Thoracic aorta (tissue), 2 donors: ENCODE data around the gene NUP210. TPM values are rescaled to one million over a fixed set of nuclear protein-coding genes. Genes with fewer than 3 reads are reported as not detected.

Source experiments
- ATAC-seq: fragments of 150-250 bp; one replicate; pipeline ENCODE4 v1.8.0; 2017; ENCODE audit warnings: low read depth; ENCODE audit not compliant: insufficient number of reproducible peaks, low FRiP score
- DNase-seq: peaks from one replicate; pipeline ENCODE4 v3.0.0-alpha.2; 2020; ENCODE audit warnings: low spot score
- H3K27ac ChIP-seq, 2 donors: fragments of 200-600 bp; sonication (generic); 1 replicate in 1 of 2; 2 replicates in 1 of 2; pipeline ENCODE4 v1.5.1; 2016; ENCODE audit warnings: mild to moderate bottlenecking in 2 of 2, moderate library complexity in 2 of 2
- H3K27me3 ChIP-seq: fragments of 200-600 bp; sonication (generic); replicated peaks from 2 replicates; pipeline ENCODE4 v1.6.0; 2016; ENCODE audit warnings: mild to moderate bottlenecking; ENCODE audit not compliant: insufficient read depth
- H3K36me3 ChIP-seq: fragments of 200-600 bp; sonication (generic); one replicate; pipeline ENCODE4 v1.5.1; 2016
- H3K4me1 ChIP-seq, 2 donors: fragments of 200-600 bp; sonication (generic); 1 replicate in 1 of 2; 2 replicates in 1 of 2; pipeline versions ENCODE4 v1.5.1 to v1.6.0; 2016; ENCODE audit warnings: low read depth in 2 of 2, mild to moderate bottlenecking in 1 of 2; ENCODE audit not compliant: control insufficient read depth in 1 of 2
- H3K4me3 ChIP-seq: fragments of 200-600 bp; sonication (generic); 2 replicates; pipeline ENCODE4 v1.5.1; 2016; ENCODE audit warnings: mild to moderate bottlenecking
- H3K9me3 ChIP-seq: fragments of 200-600 bp; sonication (generic); 2 replicates; pipeline ENCODE4 v1.5.1; 2016
- total RNA-seq, 2 donors: library from RNA; depleted of rRNA; stranded (reverse); fragments of >200 nt; gene quantifications; one replicate each; pipeline versions ENCODE4 v1.1.0 to v1.2.3, GENCODE V29; 2016
- TF ChIP-seq, protein P1 (sequence below): fragments of 200-600 bp; sonication (generic); IDR thresholded peaks from one replicate; pipeline ENCODE4 v1.5.1; 2019; ENCODE audit warnings: antibody characterized with exemption

The NUP210 gene
- total RNA-seq, 2 donors from 2014 or later, result 3.7 to 4.3 TPM

DNA sequence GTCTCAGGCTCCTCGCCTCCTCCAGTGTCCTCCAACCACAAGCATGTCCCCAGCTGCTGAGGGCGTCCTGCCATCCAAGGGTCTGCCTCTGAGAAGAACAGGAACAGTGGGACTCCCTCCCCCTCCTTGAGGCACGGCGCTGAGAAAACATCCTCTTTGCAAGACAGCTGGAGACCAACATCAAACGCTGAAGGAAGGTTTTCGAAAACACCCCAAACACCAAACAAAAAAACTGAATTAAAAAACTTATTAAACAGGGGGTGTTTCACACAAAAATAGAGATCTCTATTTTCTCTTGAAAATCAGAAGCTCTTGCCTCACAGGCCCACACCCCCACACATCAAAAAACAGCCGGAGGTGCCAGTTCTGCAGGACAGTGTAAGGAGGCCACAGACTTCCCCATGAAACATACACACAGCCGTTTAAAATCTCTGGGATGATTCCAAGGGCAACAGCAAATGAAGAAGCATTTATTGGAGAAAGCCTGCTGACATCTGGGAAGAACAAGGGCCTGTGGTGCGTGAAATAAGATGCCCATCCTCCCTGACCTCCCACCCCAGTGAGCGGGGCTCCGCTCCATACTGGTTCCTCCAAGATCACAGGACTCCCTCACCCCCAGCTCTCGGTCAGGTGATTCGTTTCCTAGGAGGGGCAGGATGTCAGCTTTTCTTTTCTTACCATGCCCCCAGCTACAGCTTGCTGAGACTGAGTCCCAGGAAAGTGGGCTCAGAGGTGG, 71.3 kb downstream of the NUP210 start:
- Histone ChIP-seq H3K4me3 (no peak overlapping the region), H3K9me3 (no peaks in the 10 kb centered on the region), H3K36me3 (no peaks in the 10 kb centered on the region), H3K27ac (no peak overlapping the region), H3K4me1 (no peaks in the 10 kb centered on the region), H3K27me3 (no peaks in the 10 kb centered on the region)
- ATAC-seq (no peak), DNase-seq (no peak)
- TF ChIP-seq, protein P1, sequence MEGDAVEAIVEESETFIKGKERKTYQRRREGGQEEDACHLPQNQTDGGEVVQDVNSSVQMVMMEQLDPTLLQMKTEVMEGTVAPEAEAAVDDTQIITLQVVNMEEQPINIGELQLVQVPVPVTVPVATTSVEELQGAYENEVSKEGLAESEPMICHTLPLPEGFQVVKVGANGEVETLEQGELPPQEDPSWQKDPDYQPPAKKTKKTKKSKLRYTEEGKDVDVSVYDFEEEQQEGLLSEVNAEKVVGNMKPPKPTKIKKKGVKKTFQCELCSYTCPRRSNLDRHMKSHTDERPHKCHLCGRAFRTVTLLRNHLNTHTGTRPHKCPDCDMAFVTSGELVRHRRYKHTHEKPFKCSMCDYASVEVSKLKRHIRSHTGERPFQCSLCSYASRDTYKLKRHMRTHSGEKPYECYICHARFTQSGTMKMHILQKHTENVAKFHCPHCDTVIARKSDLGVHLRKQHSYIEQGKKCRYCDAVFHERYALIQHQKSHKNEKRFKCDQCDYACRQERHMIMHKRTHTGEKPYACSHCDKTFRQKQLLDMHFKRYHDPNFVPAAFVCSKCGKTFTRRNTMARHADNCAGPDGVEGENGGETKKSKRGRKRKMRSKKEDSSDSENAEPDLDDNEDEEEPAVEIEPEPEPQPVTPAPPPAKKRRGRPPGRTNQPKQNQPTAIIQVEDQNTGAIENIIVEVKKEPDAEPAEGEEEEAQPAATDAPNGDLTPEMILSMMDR, result no peak

DNA sequence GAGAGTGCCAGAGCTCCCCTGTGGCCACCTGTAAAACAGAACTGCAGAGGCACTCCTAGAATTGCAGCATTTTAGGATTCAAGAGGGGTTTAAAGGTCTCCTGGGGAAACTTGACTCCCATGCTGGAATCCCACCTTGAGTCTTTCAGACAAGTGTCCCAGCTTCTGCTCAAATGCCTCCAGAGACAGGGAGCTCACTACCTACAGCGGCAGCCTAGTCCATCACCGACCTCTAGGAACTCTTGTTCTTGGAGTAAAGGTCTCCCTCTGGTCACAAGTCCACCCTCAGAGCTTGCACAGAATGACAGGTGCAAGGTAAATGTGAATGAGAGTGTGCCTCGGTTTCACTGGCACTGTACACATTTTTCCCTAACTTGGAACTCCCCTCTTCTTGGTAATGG, 72.0 kb downstream of the NUP210 start:
- no peaks in the 10 kb centered on the region for H3K4me1 ChIP-seq
- H3K4me3 ChIP-seq, result no peak overlapping the region
- ATAC-seq (no peak), DNase-seq (no peak)
- H3K27ac ChIP-seq, result no peak overlapping the region
- H3K9me3 ChIP-seq, result no peaks in the 10 kb centered on the region
- H3K36me3 ChIP-seq, result no peaks in the 10 kb centered on the region
- no peaks in the 10 kb centered on the region for H3K27me3 ChIP-seq
- TF ChIP-seq, protein P1, result no peak

DNA sequence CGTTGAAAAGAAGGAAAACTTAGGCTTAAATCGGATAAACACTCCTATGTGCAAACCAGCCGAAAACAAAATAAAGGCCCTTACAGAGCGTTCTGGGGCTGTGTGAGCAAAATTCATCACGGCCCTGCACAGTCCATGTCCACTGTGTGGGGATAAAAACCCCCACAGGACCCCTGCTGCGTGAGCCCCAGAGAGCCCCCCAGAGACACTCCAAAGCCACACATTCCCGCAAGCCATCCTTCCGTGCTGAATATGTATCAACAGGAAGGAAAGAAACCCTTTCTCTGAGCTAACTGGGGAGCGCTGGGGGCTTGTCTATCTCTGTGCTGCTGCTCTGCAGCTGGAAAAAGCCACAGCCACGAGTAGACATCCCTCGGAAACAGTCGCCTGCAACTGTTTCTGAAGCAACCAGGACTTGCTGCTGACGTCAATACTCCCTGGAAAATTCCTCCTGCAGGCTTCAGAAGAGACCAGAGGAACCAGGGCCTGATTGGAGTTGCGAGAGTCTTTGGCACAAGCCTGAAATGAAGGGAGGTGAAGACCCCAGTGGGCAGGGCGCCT, 72.7 kb downstream of the NUP210 start:
- Histone ChIP-seq H3K27me3 (no peaks in the 10 kb centered on the region), H3K36me3 (no peaks in the 10 kb centered on the region), H3K4me1 (no peaks in the 10 kb centered on the region), H3K4me3 (no peak overlapping the region), H3K27ac (no peak overlapping the region), H3K9me3 (no peaks in the 10 kb centered on the region)
- DNase-seq (no peak), ATAC-seq (no peak)
- TF ChIP-seq, protein P1, result no peak

DNA sequence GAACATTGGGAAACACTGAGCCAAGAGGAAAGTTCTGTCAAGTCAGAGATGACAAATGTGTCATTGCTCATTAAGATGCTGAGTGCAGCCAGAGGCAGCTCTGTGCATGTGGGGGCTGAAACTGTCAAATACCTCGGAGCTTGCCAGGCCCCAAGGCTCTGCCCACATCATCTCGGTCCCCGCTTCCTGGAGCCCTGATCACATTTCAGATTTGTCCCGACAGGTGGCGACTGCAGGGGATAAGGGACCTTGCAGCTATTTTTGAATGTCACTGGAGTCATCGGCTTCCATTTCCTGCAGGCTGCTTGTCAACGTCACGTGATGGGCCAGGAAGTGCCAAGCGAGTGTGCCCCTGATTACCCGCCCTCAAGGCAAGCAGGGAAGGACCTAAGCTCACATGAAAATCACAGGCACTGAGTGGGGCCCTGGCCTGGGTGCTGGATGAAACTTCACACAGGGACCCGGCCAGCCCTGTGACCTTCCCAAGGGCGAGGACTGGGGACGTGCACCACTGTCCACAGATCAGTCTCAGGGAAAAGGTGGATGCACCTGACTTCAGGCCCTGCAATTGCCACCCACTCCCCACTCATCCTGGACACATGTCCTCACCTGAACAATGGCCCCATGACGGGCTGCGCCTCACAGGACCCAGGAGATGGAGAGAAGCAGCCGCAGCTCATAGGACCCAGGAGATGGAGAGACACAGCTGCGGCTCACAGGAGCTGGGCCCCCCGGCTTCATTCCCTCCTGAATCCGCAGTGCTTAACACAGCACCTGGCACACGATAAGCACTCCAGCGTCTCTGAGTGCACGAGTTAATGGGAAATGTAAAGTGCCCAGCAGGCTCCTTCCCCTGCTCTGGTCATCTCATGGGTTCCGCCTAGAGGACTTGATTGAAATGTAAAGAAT, 73.4 kb downstream of the NUP210 start:
- Histone ChIP-seq H3K4me1 (no peaks in the 10 kb centered on the region), H3K27me3 (no peaks in the 10 kb centered on the region), H3K36me3 (no peaks in the 10 kb centered on the region), H3K27ac (no peak overlapping the region), H3K4me3 (no peak overlapping the region), H3K9me3 (no peaks in the 10 kb centered on the region)
- no peak for ATAC-seq
- TF ChIP-seq, protein P1, result no peak
- DNase-seq, result no peak

DNA sequence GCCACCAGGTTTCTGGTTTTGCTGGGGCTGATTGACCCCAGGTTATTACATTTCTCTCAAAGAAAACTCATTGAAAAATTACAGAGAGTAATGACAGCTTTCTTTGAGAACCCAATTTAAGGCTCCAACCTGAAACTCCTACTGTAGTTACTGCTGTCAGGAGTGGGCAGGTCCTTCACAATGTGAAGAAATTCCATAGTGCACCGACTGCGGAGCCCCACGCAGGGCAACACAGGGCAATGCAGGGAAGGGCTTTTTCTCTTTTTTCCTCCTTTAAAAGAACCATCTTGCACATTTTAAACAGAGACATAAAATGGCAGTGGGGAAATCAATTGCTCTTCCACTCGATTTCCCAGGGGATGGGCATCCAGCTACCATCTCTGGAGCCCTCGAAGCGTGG, 74.3 kb downstream of the NUP210 start:
- no peaks in the 10 kb centered on the region for H3K36me3 ChIP-seq
- no peak overlapping the region for H3K27ac ChIP-seq
- H3K9me3 ChIP-seq, result no peaks in the 10 kb centered on the region
- TF ChIP-seq, protein P1, result no peak
- H3K4me1 ChIP-seq, result no peaks in the 10 kb centered on the region
- ATAC-seq (no peak), DNase-seq (no peak)
- no peaks in the 10 kb centered on the region for H3K27me3 ChIP-seq
- H3K4me3 ChIP-seq, result no peak overlapping the region
